GM23338 (cell line): ENCODE data around the gene OR2A2. TPM values are rescaled to one million over a fixed set of nuclear protein-coding genes. Genes with fewer than 3 reads are reported as not detected.

Experiments
- ATAC-seq: fragments of 200-7000 bp; cut with Tn5 transposase; 3 replicates; pipeline ENCODE4 v1.9.1; 2020
- DNase-seq: peaks from one replicate; pipeline ENCODE4 v3.0.0-alpha.2; 2015; ENCODE audit warnings: low spot score
- H2AFZ ChIP-seq: fragments of 200-600 bp; sonication (generic); 2 replicates; pipeline ENCODE4 v1.8.0; 2016; ENCODE audit warnings: antibody characterized with exemption, mild to moderate bottlenecking, moderate library complexity
- H3F3A ChIP-seq: fragments of 200-600 bp; sonication (generic); replicated peaks from 2 replicates; pipeline ENCODE4 v1.8.0; 2017; ENCODE audit warnings: antibody characterized with exemption, mixed run types, low read depth
- H3K27ac ChIP-seq: fragments of 200-600 bp; sonication (generic); 2 replicates; pipeline ENCODE4 v1.6.1; 2016; ENCODE audit warnings: low read depth
- H3K27me3 ChIP-seq: fragments of 200-600 bp; sonication (generic); 2 replicates; pipeline ENCODE4 v1.8.0; 2016; ENCODE audit warnings: mild to moderate bottlenecking, mixed run types, moderate library complexity; ENCODE audit not compliant: insufficient read depth
- H3K36me3 ChIP-seq: fragments of 200-600 bp; sonication (generic); 2 replicates; pipeline ENCODE4 v1.8.0; 2016; ENCODE audit warnings: mild to moderate bottlenecking; ENCODE audit not compliant: insufficient read depth
- H3K4me1 ChIP-seq: fragments of 200-600 bp; sonication (generic); 2 replicates; pipeline ENCODE4 v1.8.0; 2016; ENCODE audit warnings: mild to moderate bottlenecking, moderate library complexity; ENCODE audit not compliant: insufficient read depth
- H3K4me2 ChIP-seq: fragments of 200-600 bp; sonication (generic); 2 replicates; pipeline ENCODE4 v1.7.1; 2017; ENCODE audit warnings: mixed run types
- H3K4me3 ChIP-seq: fragments of 200-600 bp; sonication (generic); 2 replicates; pipeline ENCODE4 v1.6.1; 2016; ENCODE audit warnings: mixed run types
- H3K79me2 ChIP-seq: fragments of 200-600 bp; sonication (generic); replicated peaks from 2 replicates; pipeline ENCODE4 v1.8.0; 2017; ENCODE audit warnings: mild to moderate bottlenecking; ENCODE audit not compliant: insufficient read depth
- H3K9me2 ChIP-seq: fragments of 200-600 bp; sonication (generic); 2 replicates; pipeline ENCODE4 v1.8.0; 2017; ENCODE audit not compliant: insufficient read depth
- H4K20me1 ChIP-seq: fragments of 200-600 bp; sonication (generic); replicated peaks from 2 replicates; pipeline ENCODE4 v1.8.0; 2017; ENCODE audit warnings: mild to moderate bottlenecking; ENCODE audit not compliant: insufficient read depth
- H3K27ac Mint-ChIP-seq: 2 replicates; pipeline ENCODE4 v1.8.0; 2020; ENCODE audit warnings: inconsistent platforms, mild to moderate bottlenecking, moderate library complexity, mixed read lengths
- H3K27me3 Mint-ChIP-seq: 3 replicates; pipeline ENCODE4 v1.8.0; 2022; ENCODE audit warnings: low read depth, mild to moderate bottlenecking, moderate library complexity, mixed read lengths, inconsistent platforms; ENCODE audit not compliant: insufficient read depth, poor library complexity
- H3K36me3 Mint-ChIP-seq: 3 replicates; pipeline ENCODE4 v1.8.0; 2021; ENCODE audit warnings: low read depth, mild to moderate bottlenecking, inconsistent platforms, moderate library complexity, mixed read lengths
- H3K4me1 Mint-ChIP-seq: 3 replicates; pipeline ENCODE4 v1.8.0; 2020; ENCODE audit warnings: mild to moderate bottlenecking, inconsistent platforms, mixed read lengths
- H3K4me3 Mint-ChIP-seq: 3 replicates; pipeline ENCODE4 v1.8.0; 2021; ENCODE audit warnings: moderate library complexity, mild to moderate bottlenecking, inconsistent platforms, mixed read lengths
- H3K9me3 Mint-ChIP-seq: 3 replicates; pipeline ENCODE4 v1.8.0; 2020; ENCODE audit warnings: moderate library complexity, mild to moderate bottlenecking, inconsistent platforms, mixed read lengths
- CREB1 ChIP-seq: fragments of 250-450 bp; sonication (Bioruptor Pico); IDR thresholded peaks from 2 replicates; pipeline ENCODE4 v1.5.0; 2020; ENCODE audit warnings: low read depth, mild to moderate bottlenecking, moderate library complexity
- ETS1 ChIP-seq: IDR thresholded peaks from 2 replicates; pipeline ENCODE4 v1.6.1; 2016; ENCODE audit warnings: antibody characterized with exemption
- EZH2 ChIP-seq: fragments of 200-600 bp; sonication (generic); IDR thresholded peaks from one replicate; pipeline ENCODE4 v1.8.0; 2017; ENCODE audit warnings: antibody characterized with exemption, mild to moderate bottlenecking, low read depth; ENCODE audit not compliant: unreplicated experiment
- EZH2phosphoT487 ChIP-seq: fragments of 200-600 bp; sonication (generic); IDR thresholded peaks from one replicate; pipeline ENCODE4 v1.8.1; 2018; ENCODE audit warnings: antibody characterized with exemption; ENCODE audit not compliant: unreplicated experiment
- JUNB ChIP-seq: IDR thresholded peaks from one replicate; pipeline ENCODE4 v1.6.1; 2016; ENCODE audit warnings: antibody characterized with exemption; ENCODE audit not compliant: unreplicated experiment
- NANOG ChIP-seq: IDR thresholded peaks from 2 replicates; pipeline ENCODE4 v1.6.1; 2016; ENCODE audit warnings: antibody characterized with exemption, borderline replicate concordance
- POLR2AphosphoS5 ChIP-seq: IDR thresholded peaks from 2 replicates; pipeline ENCODE4 v1.6.1; 2016; ENCODE audit warnings: antibody characterized with exemption, low read depth
- REST ChIP-seq: IDR thresholded peaks from one replicate; pipeline ENCODE4 v1.6.1; 2018; ENCODE audit warnings: antibody characterized with exemption; ENCODE audit not compliant: unreplicated experiment
- STAT1 ChIP-seq: IDR thresholded peaks from one replicate; pipeline ENCODE4 v1.6.1; 2016; ENCODE audit warnings: antibody characterized with exemption; ENCODE audit not compliant: unreplicated experiment
- ZNF114 ChIP-seq: fragments of 250-450 bp; sonication (Bioruptor Pico); IDR thresholded peaks from 2 replicates; pipeline ENCODE4 v1.5.0; 2020; ENCODE audit warnings: mild to moderate bottlenecking, moderate library complexity
- ZNF331 ChIP-seq: fragments of 250-450 bp; sonication (Bioruptor Pico); IDR thresholded peaks from 2 replicates; pipeline ENCODE4 v1.5.0; 2020; ENCODE audit warnings: low read depth, mild to moderate bottlenecking, moderate library complexity
- polyA plus RNA-seq: library from polyadenylated mRNA; unstranded; fragments of >200 nt; fragmentation: Nextera tagmentation; extraction: Ambion mirVana; gene quantifications from 2 replicates; pipeline ENCODE4 v1.2.1, GENCODE V29; 2016
- total RNA-seq: library from RNA; depleted of rRNA; stranded (reverse); fragments of >200 nt; shearing (Covaris generic); gene quantifications from 2 replicates; pipeline ENCODE4 v1.2.3, GENCODE V29; 2014
- TF ChIP-seq, protein P1 (sequence below): fragments of 250-450 bp; sonication (Bioruptor Pico); IDR thresholded peaks from 2 replicates; pipeline ENCODE4 v1.5.0; 2020; ENCODE audit warnings: mild to moderate bottlenecking, moderate library complexity
- TF ChIP-seq, protein P2 (sequence below), 2 experiments: fragments of 200-600 bp in 1 of 2; sonication (generic) in 1 of 2; conservative IDR thresholded peaks; 2 replicates each; pipeline versions ENCODE4 v1.5.1 to v1.6.1; 2016 to 2017; ENCODE audit warnings: antibody characterized with exemption in 2 of 2, low read depth in 2 of 2, mild to moderate bottlenecking in 2 of 2, moderate library complexity in 1 of 2

The OR2A2 gene
- total and polyA plus RNA-seq, 2 experiments from 2014 or later: not detected

DNA sequence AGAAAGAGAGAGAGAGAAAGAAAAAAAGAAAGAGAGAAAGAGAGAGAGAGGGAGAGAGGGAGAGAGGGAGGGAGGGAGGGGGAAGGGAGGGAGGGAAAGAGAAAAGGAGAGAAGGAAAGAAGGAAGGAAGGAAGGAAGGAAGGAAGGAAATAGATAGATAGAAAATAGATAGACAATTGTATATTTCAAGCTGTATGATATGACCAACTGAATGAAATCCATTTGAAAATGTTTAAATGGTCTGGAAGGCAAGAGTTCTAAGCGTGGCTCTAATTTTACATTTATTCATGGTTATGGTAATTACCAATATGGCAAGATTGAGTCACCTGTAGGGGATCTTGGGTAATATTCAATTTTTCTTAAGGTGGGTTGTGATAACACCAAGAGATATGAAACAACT lies 49.5 kb downstream of the OR2A2 start:
- no peak overlapping the region for H3K4me2 ChIP-seq
- H3K4me3 Mint-ChIP-seq: no peak overlapping the region
- no peaks in the 10 kb centered on the region for H4K20me1 ChIP-seq
- H3K27ac ChIP-seq: no peak overlapping the region
- H3K9me3 Mint-ChIP-seq: no peaks in the 10 kb centered on the region
- no peak for DNase-seq
- H3K9me2 ChIP-seq: no peaks in the 10 kb centered on the region
- H3K4me3 ChIP-seq: no peak overlapping the region
- H3K4me1 ChIP-seq: no peaks in the 10 kb centered on the region
- no peak for TF ChIP-seq POLR2AphosphoS5
- TF ChIP-seq REST: no peak
- TF ChIP-seq ETS1: no peak
- TF ChIP-seq ZNF114 (CRISPR knock-in tag): no peak
- TF ChIP-seq EZH2: no peak
- TF ChIP-seq, protein P1, sequence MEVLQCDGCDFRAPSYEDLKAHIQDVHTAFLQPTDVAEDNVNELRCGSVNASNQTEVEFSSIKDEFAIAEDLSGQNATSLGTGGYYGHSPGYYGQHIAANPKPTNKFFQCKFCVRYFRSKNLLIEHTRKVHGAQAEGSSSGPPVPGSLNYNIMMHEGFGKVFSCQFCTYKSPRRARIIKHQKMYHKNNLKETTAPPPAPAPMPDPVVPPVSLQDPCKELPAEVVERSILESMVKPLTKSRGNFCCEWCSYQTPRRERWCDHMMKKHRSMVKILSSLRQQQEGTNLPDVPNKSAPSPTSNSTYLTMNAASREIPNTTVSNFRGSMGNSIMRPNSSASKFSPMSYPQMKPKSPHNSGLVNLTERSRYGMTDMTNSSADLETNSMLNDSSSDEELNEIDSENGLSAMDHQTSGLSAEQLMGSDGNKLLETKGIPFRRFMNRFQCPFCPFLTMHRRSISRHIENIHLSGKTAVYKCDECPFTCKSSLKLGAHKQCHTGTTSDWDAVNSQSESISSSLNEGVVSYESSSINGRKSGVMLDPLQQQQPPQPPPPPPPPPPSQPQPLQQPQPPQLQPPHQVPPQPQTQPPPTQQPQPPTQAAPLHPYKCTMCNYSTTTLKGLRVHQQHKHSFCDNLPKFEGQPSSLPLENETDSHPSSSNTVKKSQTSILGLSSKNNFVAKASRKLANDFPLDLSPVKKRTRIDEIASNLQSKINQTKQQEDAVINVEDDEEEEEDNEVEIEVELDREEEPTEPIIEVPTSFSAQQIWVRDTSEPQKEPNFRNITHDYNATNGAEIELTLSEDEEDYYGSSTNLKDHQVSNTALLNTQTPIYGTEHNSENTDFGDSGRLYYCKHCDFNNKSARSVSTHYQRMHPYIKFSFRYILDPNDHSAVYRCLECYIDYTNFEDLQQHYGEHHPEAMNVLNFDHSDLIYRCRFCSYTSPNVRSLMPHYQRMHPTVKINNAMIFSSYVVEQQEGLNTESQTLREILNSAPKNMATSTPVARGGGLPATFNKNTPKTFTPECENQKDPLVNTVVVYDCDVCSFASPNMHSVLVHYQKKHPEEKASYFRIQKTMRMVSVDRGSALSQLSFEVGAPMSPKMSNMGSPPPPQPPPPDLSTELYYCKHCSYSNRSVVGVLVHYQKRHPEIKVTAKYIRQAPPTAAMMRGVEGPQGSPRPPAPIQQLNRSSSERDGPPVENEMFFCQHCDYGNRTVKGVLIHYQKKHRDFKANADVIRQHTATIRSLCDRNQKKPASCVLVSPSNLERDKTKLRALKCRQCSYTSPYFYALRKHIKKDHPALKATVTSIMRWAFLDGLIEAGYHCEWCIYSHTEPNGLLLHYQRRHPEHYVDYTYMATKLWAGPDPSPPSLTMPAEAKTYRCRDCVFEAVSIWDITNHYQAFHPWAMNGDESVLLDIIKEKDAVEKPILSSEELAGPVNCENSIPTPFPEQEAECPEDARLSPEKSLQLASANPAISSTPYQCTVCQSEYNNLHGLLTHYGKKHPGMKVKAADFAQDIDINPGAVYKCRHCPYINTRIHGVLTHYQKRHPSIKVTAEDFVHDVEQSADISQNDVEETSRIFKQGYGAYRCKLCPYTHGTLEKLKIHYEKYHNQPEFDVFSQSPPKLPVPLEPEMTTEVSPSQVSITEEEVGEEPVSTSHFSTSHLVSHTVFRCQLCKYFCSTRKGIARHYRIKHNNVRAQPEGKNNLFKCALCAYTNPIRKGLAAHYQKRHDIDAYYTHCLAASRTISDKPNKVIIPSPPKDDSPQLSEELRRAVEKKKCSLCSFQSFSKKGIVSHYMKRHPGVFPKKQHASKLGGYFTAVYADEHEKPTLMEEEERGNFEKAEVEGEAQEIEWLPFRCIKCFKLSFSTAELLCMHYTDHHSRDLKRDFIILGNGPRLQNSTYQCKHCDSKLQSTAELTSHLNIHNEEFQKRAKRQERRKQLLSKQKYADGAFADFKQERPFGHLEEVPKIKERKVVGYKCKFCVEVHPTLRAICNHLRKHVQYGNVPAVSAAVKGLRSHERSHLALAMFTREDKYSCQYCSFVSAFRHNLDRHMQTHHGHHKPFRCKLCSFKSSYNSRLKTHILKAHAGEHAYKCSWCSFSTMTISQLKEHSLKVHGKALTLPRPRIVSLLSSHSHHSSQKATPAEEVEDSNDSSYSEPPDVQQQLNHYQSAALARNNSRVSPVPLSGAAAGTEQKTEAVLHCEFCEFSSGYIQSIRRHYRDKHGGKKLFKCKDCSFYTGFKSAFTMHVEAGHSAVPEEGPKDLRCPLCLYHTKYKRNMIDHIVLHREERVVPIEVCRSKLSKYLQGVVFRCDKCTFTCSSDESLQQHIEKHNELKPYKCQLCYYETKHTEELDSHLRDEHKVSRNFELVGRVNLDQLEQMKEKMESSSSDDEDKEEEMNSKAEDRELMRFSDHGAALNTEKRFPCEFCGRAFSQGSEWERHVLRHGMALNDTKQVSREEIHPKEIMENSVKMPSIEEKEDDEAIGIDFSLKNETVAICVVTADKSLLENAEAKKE: no peak
- TF ChIP-seq STAT1: no peak
- no peak for TF ChIP-seq CREB1 (CRISPR knock-in tag)
- TF ChIP-seq EZH2phosphoT487: no peak
- TF ChIP-seq, protein P2, sequence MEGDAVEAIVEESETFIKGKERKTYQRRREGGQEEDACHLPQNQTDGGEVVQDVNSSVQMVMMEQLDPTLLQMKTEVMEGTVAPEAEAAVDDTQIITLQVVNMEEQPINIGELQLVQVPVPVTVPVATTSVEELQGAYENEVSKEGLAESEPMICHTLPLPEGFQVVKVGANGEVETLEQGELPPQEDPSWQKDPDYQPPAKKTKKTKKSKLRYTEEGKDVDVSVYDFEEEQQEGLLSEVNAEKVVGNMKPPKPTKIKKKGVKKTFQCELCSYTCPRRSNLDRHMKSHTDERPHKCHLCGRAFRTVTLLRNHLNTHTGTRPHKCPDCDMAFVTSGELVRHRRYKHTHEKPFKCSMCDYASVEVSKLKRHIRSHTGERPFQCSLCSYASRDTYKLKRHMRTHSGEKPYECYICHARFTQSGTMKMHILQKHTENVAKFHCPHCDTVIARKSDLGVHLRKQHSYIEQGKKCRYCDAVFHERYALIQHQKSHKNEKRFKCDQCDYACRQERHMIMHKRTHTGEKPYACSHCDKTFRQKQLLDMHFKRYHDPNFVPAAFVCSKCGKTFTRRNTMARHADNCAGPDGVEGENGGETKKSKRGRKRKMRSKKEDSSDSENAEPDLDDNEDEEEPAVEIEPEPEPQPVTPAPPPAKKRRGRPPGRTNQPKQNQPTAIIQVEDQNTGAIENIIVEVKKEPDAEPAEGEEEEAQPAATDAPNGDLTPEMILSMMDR (conservative IDR thresholded peaks at IDR 0.05; ENCODE audit: low read depth in 2 of 2): no peak
- TF ChIP-seq ZNF331 (CRISPR knock-in tag): no peak
- TF ChIP-seq JUNB: no peak
- TF ChIP-seq NANOG: no peak
- H3F3A ChIP-seq: no peaks in the 10 kb centered on the region
- H3K27me3 ChIP-seq: no peaks in the 10 kb centered on the region
- H3K36me3 ChIP-seq: no peaks in the 10 kb centered on the region
- ATAC-seq: no peak
- H3K79me2 ChIP-seq: no peaks in the 10 kb centered on the region
- H2AFZ ChIP-seq: no peak overlapping the region
- H3K27ac Mint-ChIP-seq: no peak overlapping the region
- no peaks in the 10 kb centered on the region for H3K36me3 Mint-ChIP-seq
- H3K4me1 Mint-ChIP-seq: no peaks in the 10 kb centered on the region
- H3K27me3 Mint-ChIP-seq: peaks cover 3% of the 10 kb centered on the region
